SK-N-DZ (cell line): ENCODE measurements around the gene PRRC2A. TPM values are rescaled to one million over a fixed set of nuclear protein-coding genes. Genes with fewer than 3 reads are reported as not detected.
A peak's percentile ranks its signal among the peaks of the same experiment; 100 is the strongest.

ENCODE experiments used
- DNase-seq: peaks from one replicate; pipeline ENCODE4 v3.0.0-alpha.2; 2015; ENCODE audit warnings: low spot score
- polyA plus RNA-seq, 2 experiments: library from polyadenylated mRNA; depleted of rRNA; stranded (reverse); fragments of >200 nt; gene quantifications; 2 replicates each; pipeline ENCODE4 v1.2.3, GENCODE V29; 2014

PRRC2A gene
- 71.3 and 78.5 TPM in 2 replicates for polyA plus RNA-seq (2014; cell fraction: cytosol; rRNA removed)
- 128 and 163 TPM in 2 replicates for polyA plus RNA-seq (2014; cell fraction: nucleus; rRNA removed)

GRCh38 chr6:31620586-31621319 is at the start of gene PRRC2A:
Gene PRRC2A (plus strand): TSS chr6:31620715. CDS start chr6:31622790, 2,075 bp downstream.
- DNase-seq: peak; percentile 87

DNA sequence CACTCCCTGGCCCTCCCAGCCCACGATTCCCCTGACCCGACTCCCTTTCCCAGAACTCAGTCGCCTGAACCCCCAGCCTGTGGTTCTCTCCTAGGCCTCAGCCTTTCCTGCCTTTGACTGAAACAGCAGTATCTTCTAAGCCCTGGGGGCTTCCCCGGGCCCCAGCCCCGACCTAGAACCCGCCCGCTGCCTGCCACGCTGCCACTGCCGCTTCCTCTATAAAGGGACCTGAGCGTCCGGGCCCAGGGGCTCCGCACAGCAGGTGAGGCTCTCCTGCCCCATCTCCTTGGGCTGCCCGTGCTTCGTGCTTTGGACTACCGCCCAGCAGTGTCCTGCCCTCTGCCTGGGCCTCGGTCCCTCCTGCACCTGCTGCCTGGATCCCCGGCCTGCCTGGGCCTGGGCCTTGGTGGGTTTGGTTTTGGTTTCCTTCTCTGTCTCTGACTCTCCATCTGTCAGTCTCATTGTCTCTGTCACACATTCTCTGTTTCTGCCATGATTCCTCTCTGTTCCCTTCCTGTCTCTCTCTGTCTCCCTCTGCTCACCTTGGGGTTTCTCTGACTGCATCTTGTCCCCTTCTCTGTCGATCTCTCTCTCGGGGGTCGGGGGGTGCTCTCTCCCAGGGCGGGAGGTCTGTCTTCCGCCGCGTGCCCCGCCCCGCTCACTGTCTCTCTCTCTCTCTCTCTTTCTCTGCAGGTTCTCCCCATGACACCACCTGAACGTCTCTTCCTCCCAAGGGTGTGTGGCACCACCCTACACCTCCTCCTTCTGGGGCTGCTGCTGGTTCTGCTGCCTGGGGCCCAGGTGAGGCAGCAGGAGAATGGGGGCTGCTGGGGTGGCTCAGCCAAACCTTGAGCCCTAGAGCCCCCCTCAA is 48.2 kb upstream of the PRRC2A start, which contains the start of gene LTA:
Gene LTA, plus strand, starts transcription at position 249 of the 871 bp plus-strand sequence. Its CDS starts 454 bp downstream, at position 703.
- DNase-seq: no peak

GRCh38 chr6:31573239-31574105 is 47.0 kb upstream of the PRRC2A start:
- no peak for DNase-seq

GRCh38 chr6:31574106-31575061 is 46.1 kb upstream of the PRRC2A start:
- DNase-seq: no peak

DNA sequence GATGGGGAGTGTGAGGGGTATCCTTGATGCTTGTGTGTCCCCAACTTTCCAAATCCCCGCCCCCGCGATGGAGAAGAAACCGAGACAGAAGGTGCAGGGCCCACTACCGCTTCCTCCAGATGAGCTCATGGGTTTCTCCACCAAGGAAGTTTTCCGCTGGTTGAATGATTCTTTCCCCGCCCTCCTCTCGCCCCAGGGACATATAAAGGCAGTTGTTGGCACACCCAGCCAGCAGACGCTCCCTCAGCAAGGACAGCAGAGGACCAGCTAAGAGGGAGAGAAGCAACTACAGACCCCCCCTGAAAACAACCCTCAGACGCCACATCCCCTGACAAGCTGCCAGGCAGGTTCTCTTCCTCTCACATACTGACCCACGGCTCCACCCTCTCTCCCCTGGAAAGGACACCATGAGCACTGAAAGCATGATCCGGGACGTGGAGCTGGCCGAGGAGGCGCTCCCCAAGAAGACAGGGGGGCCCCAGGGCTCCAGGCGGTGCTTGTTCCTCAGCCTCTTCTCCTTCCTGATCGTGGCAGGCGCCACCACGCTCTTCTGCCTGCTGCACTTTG is 45.1 kb upstream of the PRRC2A start, which contains the start of gene TNF:
Gene TNF, plus strand, starts transcription at position 231 of the 567 bp plus-strand sequence. Its CDS starts 177 bp downstream, at position 408.
- peak; percentile 42 for DNase-seq

- DNase-seq: peak; percentile 85
These were observed 44.4 kb upstream of the PRRC2A start for GRCh38 chr6:31575952-31576685.

- no peak for DNase-seq
These were observed 43.5 kb upstream of the PRRC2A start for GRCh38 chr6:31576897-31577578.

DNA sequence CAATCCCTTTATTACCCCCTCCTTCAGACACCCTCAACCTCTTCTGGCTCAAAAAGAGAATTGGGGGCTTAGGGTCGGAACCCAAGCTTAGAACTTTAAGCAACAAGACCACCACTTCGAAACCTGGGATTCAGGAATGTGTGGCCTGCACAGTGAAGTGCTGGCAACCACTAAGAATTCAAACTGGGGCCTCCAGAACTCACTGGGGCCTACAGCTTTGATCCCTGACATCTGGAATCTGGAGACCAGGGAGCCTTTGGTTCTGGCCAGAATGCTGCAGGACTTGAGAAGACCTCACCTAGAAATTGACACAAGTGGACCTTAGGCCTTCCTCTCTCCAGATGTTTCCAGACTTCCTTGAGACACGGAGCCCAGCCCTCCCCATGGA is 42.9 kb upstream of the PRRC2A start:
- DNase-seq: no peak

DNA sequence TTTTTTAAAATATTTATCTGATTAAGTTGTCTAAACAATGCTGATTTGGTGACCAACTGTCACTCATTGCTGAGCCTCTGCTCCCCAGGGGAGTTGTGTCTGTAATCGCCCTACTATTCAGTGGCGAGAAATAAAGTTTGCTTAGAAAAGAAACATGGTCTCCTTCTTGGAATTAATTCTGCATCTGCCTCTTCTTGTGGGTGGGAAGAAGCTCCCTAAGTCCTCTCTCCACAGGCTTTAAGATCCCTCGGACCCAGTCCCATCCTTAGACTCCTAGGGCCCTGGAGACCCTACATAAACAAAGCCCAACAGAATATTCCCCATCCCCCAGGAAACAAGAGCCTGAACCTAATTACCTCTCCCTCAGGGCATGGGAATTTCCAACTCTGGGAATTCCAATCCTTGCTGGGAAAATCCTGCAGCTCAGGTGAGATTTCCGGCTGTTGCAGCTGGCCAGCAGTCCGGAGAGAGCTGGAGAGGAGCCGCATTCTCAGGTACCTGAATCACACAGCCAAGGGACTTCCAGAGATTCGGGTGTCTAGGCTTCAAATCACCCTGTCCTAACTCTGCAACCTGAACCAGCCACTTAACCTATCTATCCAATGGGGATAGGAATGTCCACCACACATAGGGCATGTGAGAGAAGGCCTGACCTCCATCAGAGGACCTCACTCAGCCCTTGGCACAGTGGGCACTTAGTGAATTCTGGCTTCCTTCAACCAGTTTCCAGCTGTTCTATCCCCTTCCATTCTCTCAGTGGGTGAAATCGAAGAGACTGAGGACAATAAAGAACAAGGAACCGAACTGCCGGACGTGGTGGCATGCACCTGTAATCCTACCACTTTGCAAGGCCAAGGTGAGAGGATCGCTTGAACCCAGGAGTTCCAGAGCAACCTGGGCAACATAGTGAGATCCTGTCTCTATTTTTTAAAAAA is 42.1 kb upstream of the PRRC2A start:
- no peak for DNase-seq

DNA sequence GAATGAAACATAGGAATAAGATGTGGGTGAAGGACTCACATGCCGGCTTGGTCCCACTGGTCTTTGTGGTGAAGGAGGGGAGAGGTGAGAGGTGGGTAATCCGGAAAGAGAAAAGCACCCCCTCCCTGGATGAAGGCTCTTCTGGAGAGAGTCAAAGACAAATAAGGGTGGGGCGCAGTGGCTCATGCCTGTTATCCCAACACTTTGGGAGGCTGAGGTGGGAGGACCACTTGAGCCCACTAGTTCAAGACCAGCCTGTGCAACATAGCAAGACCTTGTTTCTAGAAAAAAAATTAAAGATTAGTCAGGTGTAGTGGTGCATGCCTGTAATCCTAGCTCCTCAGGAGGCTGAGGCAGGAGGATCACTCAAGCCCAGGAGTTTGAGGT is 41.4 kb upstream of the PRRC2A start:
- no peak for DNase-seq

- DNase-seq: no peak
These were observed 40.7 kb upstream of the PRRC2A start for GRCh38 chr6:31579546-31580437.

GRCh38 chr6:31580438-31580740 is 40.1 kb upstream of the PRRC2A start:
- no peak for DNase-seq

DNA sequence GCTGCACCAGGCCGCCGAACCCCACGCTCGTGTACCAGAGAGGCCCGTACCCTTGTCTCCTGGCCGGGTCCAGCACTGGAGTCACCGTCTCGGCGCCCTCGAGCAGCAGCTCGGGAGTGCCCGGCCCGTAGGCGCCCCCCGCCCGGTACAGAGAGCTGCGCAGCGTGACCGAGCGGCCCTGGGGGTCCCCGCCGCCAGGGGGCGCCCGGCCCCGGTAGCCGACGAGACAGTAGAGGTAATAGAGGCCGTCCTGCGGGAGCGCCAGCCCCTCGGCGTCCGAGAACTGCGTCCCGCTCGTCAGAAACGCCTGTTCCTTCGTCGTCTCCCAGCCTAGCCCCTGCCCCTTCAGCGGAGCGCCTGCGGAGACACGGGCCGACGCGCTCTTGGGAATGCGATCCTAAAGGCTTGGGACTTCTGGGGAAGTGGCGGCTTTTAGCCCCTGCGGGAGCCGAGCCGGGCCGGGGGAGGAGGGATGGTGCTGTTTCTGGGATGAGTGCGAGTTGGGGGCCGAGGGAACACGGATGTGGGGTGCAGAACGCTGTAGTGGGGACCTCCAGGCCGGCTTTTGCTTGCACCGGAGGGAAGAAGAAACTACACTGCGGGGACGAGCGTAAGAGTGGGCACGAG is 39.6 kb upstream of the PRRC2A start:
- DNase-seq: peak; percentile 83

DNA sequence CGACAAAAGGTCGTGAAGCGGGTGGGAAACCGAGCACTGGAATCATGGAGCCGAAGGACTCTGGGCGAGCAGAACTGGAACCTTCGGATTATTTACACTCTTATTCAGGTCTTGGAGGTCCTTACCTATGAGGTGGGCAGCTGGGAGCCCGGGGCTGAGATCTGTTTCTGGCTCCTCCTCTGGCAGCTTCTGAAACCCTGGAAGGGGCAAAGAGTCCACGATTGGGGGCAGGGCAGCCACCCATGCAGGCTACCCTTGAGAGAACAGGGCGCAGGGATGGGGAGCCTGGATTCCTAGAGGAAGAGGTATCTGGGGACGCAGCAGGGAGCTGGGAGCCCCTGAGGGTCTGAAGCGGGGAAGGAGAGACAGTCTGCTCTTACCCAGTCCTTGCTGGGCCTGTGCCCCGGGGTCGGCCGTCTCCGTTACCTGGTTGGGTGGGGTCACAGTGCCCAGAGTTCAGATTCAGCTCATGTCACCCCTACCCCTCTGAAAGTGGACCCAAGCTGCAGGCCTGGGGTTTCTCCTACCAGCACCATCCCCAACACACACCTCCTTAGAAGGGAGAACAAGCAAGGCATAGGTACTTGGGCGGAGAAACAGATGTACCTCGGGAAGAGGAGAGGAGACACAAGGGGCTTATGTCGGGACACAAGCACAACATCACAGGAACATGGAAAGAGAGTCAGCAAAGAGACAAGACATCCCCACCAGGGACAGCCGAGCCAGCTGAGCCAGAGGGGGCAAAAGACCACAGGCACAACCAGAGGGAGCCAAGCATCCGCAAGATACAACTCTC is 38.9 kb upstream of the PRRC2A start:
- DNase-seq: no peak

DNA sequence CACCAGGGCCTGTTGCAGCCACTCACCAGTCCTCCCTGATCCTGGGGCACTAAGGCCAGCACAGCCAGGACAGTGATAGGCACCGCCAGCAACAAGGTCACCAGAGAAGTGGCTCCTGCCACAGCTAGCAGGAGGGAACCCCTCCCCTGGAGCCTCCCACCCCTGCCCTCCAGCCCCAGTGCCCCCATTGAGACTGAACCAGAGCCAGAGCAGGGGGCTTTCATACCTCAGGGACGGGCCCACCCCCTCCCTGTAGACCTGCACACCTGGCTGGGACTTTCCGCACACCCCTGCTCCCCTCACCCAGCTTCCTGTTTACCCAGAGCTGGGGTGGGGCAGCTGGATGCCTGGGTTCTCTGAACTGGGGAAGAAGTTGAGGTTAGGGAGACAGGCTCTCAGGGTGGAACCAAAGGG is 38.3 kb upstream of the PRRC2A start, which contains the start of gene LTB:
Gene LTB, minus strand, starts transcription at position 195 of the 414 bp plus-strand sequence. Its CDS starts 7 bp downstream, at position 188.
- DNase-seq: no peak
